ENCODE results near the gene ATP5PD. TPM values are rescaled to one million over a fixed set of nuclear protein-coding genes. Genes with fewer than 3 reads are reported as not detected.
A peak's percentile ranks its signal among the peaks of the same experiment; 100 is the strongest.

Gene ATP5PD
- total RNA-seq, 1 donor from 2014 or later = 155 TPM

- TF ChIP-seq CTCF (IDR thresholded peaks at IDR 0.05) = no peak
- ATAC-seq (no peak), DNase-seq (no peak)
- H3K27ac ChIP-seq = peak overlapping the region; percentile 89
- intact Hi-C loops (cut with DNase I) = no loop called here
- no peaks in the 10 kb centered on the region for H3K9me3 ChIP-seq
- no peak overlapping the region for H3K4me3 ChIP-seq
- no peaks in the 10 kb centered on the region for H3K27me3 ChIP-seq
- H3K4me1 ChIP-seq = peaks cover 33% of the 10 kb centered on the region
- H3K36me3 ChIP-seq = no peaks in the 10 kb centered on the region
Observed at GRCh38 chr17:75079023-75079373, 32.2 kb upstream of the ATP5PD start.

DNA sequence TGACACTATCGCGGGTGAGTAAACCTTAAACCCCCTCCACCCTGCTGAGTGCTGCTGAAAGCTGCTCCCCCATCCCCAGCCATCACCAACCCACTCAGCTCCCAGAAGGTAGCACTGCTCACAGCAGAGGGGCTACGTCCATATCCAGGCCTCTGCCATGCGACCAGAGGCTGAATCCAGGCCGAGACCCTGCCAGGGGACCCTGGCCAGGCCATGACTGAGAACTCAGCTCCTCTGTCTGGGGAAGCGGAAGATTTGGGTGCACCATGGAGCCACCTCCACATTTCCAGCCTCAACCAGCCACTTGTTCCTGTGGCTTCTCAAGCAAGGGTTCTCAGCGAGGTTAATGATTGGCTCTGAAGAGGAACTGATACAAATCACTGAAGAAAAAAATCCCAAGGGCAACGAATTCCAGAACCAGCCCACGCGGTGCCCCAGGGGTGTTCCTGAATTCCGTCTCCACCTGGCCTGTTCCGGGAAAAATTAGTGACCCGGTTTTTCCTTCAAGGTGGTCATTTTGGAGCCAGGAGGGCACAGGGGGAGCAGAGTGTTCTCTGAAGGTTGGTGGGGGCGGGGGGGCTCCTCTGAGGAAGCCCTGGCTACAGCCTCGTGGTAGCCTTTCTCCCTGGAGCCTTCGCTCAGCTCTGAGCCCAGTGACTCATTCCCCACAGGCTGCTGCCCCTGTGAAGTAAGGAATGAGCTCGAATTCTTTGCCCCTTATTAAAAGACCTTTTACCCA is 31.7 kb upstream of the ATP5PD start:
- H3K27me3 ChIP-seq = no peaks in the 10 kb centered on the region
- ATAC-seq (peak; percentile 53), DNase-seq (peak; percentile 81)
- H3K36me3 ChIP-seq = no peaks in the 10 kb centered on the region
- peaks cover 33% of the 10 kb centered on the region for H3K4me1 ChIP-seq
- TF ChIP-seq CTCF (IDR thresholded peaks at IDR 0.05) = no peak
- H3K9me3 ChIP-seq = no peaks in the 10 kb centered on the region
- intact Hi-C loops (cut with DNase I) = no loop called here
- no peak overlapping the region for H3K4me3 ChIP-seq
- H3K27ac ChIP-seq = peak overlapping the region; percentile 89

DNA sequence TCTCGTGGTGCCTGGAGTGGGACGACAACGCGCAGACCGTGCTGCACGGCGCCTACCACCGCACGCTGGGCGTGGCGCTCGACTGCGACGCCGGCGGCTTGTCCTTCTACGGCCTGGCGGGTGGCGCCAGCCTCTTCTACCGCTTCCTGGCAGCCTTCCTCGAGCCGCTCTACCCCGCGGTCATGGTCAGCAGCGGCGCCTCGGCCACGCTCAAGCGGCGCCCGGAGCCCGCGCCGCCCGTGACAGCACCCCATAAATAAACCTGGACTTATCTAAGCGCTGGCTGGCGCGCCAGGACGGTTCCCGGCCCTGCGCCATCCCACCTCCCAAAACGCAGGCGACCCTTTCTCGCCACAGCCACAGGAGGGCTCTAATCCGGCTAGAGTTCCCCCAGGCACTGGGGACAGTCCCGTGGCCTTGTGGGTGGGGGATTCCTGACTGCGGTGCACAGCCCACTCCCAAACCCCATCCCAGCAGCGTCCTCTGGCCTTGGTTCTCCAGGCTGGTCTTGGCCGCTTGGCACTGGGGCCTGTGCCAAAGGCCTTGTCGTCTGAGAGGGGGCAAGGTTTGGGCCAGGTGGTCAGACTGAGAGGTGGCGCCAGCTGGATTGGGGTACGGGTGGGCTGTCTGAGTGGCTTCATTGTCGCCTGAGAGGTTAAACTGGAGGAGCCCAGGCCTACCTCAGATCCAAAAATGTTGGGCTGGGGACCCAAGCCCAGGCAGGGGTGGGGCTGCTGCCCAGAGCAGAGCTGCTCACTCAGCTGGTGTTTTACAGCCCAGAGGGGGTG is 30.9 kb upstream of the ATP5PD start:
- ATAC-seq (peak; percentile 84), DNase-seq (peak; percentile 90)
- H3K4me3 ChIP-seq = peak overlapping the region; percentile 46
- intact Hi-C loops (cut with DNase I) = no loop called here
- no peaks in the 10 kb centered on the region for H3K9me3 ChIP-seq
- H3K4me1 ChIP-seq = peaks cover 33% of the 10 kb centered on the region
- TF ChIP-seq CTCF (IDR thresholded peaks at IDR 0.05) = peak; percentile 21
- H3K36me3 ChIP-seq = no peaks in the 10 kb centered on the region
- peak overlapping the region; percentile 89 for H3K27ac ChIP-seq
- no peaks in the 10 kb centered on the region for H3K27me3 ChIP-seq

- no peaks in the 10 kb centered on the region for H3K27me3 ChIP-seq
- H3K9me3 ChIP-seq = no peaks in the 10 kb centered on the region
- peak overlapping the region; percentile 46 for H3K4me3 ChIP-seq
- no peak for TF ChIP-seq CTCF (IDR thresholded peaks at IDR 0.05)
- no peak for DNase-seq
- peaks cover 33% of the 10 kb centered on the region for H3K4me1 ChIP-seq
- ATAC-seq = no peak
- H3K36me3 ChIP-seq = no peaks in the 10 kb centered on the region
- peak overlapping the region; percentile 89 for H3K27ac ChIP-seq
- intact Hi-C loops (cut with DNase I) = no loop called here
Observed at GRCh38 chr17:75077072-75077495, 30.3 kb upstream of the ATP5PD start.

DNA sequence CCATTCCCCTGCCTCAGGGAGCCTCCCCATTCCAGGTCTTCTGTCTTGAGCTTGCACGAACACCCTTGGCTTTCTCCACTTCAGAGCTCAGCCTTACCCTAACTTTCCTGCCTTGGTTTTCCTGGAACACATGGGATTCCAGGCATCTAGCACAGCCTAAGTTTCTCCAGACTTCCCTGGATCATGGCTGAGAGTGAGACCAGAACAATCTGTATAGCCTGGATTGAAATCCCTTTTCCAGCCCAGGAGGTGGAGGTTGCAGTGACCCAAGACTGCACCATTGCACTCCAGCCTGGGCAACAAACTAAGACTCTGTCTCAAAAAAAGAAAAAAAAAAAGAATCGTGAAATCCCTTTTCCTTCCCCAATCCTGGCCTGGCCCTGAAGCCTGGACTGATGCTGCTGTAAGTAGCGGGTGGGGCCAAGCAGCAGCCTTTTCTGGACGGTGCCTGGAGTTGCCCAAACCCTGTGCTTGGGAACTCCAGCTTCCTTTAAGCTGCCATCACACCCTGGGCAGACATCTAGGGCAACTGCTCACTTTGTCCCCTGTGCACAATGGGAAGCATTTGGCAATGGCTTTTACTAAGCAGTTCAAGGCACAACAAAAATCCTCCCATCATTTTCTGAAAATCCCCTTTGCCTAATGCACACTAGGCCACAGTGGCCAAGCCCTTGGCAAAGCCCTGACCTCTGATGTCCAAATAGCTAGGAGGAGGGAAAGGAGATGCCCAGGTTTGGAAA is 29.0 kb upstream of the ATP5PD start:
- intact Hi-C loops (cut with DNase I) = no loop called here
- Histone ChIP-seq H3K9me3 (no peaks in the 10 kb centered on the region), H3K27me3 (no peaks in the 10 kb centered on the region), H3K4me1 (peaks cover 33% of the 10 kb centered on the region), H3K27ac (no peak overlapping the region), H3K4me3 (no peak overlapping the region), H3K36me3 (no peaks in the 10 kb centered on the region)
- DNase-seq (no peak), ATAC-seq (no peak)
- TF ChIP-seq CTCF (IDR thresholded peaks at IDR 0.05) = no peak
